K562 (cell line): ENCODE measurements around the gene AHCYL2. TPM values are rescaled to one million over a fixed set of nuclear protein-coding genes. Genes with fewer than 3 reads are reported as not detected.
A peak's percentile ranks its signal among the peaks of the same experiment; 100 is the strongest.

Source experiments
- ATAC-seq: fragments of 200-7000 bp; cut with Tn5 transposase; 3 replicates; pipeline ENCODE4 v1.9.1; 2020; ENCODE audit warnings: moderate library complexity
- BruUV-seq: library from RNA; stranded (reverse); fragments of 400-500 nt; replicated peaks from 2 replicates; lab custom pipeline; 2021; lab: Mats Ljungman, UMichigan
- CTCF ChIA-PET: fragments of 300-600 bp; formaldehyde crosslinking; extraction: SDS; loops from one replicate; lab custom pipeline; 2021; ENCODE audit warnings: low intra/inter-chr PET ratio; lab: Yijun Ruan, JAX
- POLR2A ChIA-PET: fragments of 300-600, 350-650 bp; sonication (Branson Sonifier 250); formaldehyde crosslinking; extraction: SDS; loops from one replicate; lab custom pipeline; 2021; ENCODE audit warnings: antibody characterized with exemption, inconsistent platforms; lab: Yijun Ruan, JAX
- DNase-seq, 4 experiments: peaks; one replicate each; pipeline versions ENCODE4 v3.0.0 to v3.0.0-alpha.2; 2011 to 2018; ENCODE audit warnings: low spot score in 3 of 4, mixed read lengths in 3 of 4; ENCODE audit errors: extremely low read depth in 1 of 4
- FAIRE-seq: peaks from 2 replicates; lab custom pipeline; 2011; peaks lifted over from hg19 to GRCh38; lab: Jason Lieb, UNC
- H2AFZ ChIP-seq: 2 replicates; pipeline ENCODE4 v1.6.0; 2011; ENCODE audit warnings: low read depth, low read length, control low read depth, inconsistent platforms
- H3K27ac ChIP-seq: fragments of 200-600 bp; 3 replicates; pipeline ENCODE4 v1.8.0; 2011; ENCODE audit warnings: low read depth, mild to moderate bottlenecking, control low read depth, inconsistent platforms, low read length, moderate library complexity, mixed read lengths; ENCODE audit errors: extremely low read depth
- H3K27me3 ChIP-seq, 2 experiments: fragments of 300-600 bp in 1 of 2; 2 replicates in 1 of 2; 3 replicates in 1 of 2; pipeline versions ENCODE4 v1.6.0 to v1.8.0; 2011; ENCODE audit warnings: inconsistent platforms in 2 of 2, low read length in 2 of 2, mild to moderate bottlenecking in 1 of 2, mixed read lengths in 1 of 2, moderate library complexity in 1 of 2; ENCODE audit not compliant: control insufficient read depth in 2 of 2, insufficient read depth in 2 of 2
- H3K36me3 ChIP-seq: fragments of 300-600 bp; 3 replicates; pipeline ENCODE4 v1.8.0; 2011; ENCODE audit warnings: mild to moderate bottlenecking, low read length, inconsistent platforms; ENCODE audit not compliant: control insufficient read depth, insufficient read depth
- H3K4me1 ChIP-seq, 2 experiments: fragments of 200-600 bp in 1 of 2; replicated peaks in 1 of 2; 2 replicates in 1 of 2; 3 replicates in 1 of 2; pipeline versions ENCODE4 v1.5.1 to v1.8.0; 2011; ENCODE audit warnings: inconsistent platforms in 2 of 2, low read length in 2 of 2, mild to moderate bottlenecking in 1 of 2, mixed read lengths in 1 of 2, moderate library complexity in 1 of 2; ENCODE audit not compliant: control insufficient read depth in 2 of 2, insufficient read depth in 2 of 2
- H3K4me2 ChIP-seq: 2 replicates; pipeline ENCODE4 v1.6.1; 2011; ENCODE audit warnings: low read length, control low read depth, inconsistent platforms, mixed read lengths; ENCODE audit not compliant: insufficient read depth
- H3K4me3 ChIP-seq: fragments of 200-600 bp; sonication (generic), shearing (Covaris generic); 2 replicates; pipeline ENCODE4 v1.5.1; 2016; ENCODE audit warnings: control low read depth, inconsistent platforms
- H3K79me2 ChIP-seq: fragments of 200-600 bp; 3 replicates; pipeline ENCODE4 v1.8.0; 2011; ENCODE audit warnings: low read length, inconsistent platforms; ENCODE audit not compliant: control insufficient read depth, insufficient read depth
- H3K9ac ChIP-seq, 2 experiments: 2 replicates each; pipeline versions ENCODE4 v1.6.0 to v1.6.1; 2011; ENCODE audit warnings: low read depth in 2 of 2, low read length in 2 of 2, control low read depth in 1 of 2, inconsistent platforms in 1 of 2, mild to moderate bottlenecking in 1 of 2, mixed read lengths in 1 of 2; ENCODE audit not compliant: insufficient read depth in 1 of 2
- H3K9me1 ChIP-seq: one replicate; pipeline ENCODE4 v1.6.0; 2011; ENCODE audit warnings: inconsistent platforms, mild to moderate bottlenecking, low read length, moderate library complexity; ENCODE audit not compliant: control insufficient read depth, insufficient read depth
- H3K9me3 ChIP-seq: replicated peaks from 2 replicates; pipeline ENCODE4 v1.5.1; 2011; ENCODE audit warnings: low read depth, low read length, inconsistent platforms; ENCODE audit not compliant: control insufficient read depth, insufficient read depth
- H4K20me1 ChIP-seq: replicated peaks from 2 replicates; pipeline ENCODE4 v1.6.1; 2011; ENCODE audit warnings: low read length, inconsistent platforms, mixed read lengths; ENCODE audit not compliant: control insufficient read depth, insufficient read depth
- FIP1L1 ChIP-seq: fragments of 200-400 bp; formaldehyde crosslinking; IDR thresholded peaks from 2 replicates; pipeline ENCODE4 v1.6.1; 2018; ENCODE audit warnings: mild to moderate bottlenecking, low read depth, low read length; ENCODE audit not compliant: poor library complexity, severe bottlenecking
- PHF8 ChIP-seq: fragments of 200-600 bp; sonication (generic); IDR thresholded peaks from 2 replicates; pipeline ENCODE4 v1.6.1; 2012; ENCODE audit warnings: mixed run types, mild to moderate bottlenecking, inconsistent platforms, low read length, moderate library complexity, borderline replicate concordance
- ZNF165 ChIP-seq: fragments of 250-450 bp; sonication (Bioruptor Pico); IDR thresholded peaks from 2 replicates; pipeline ENCODE4 v1.4.0; 2020; ENCODE audit warnings: borderline replicate concordance
- ZNF347 ChIP-seq: fragments of 450-650 bp; formaldehyde crosslinking; IDR thresholded peaks from 2 replicates; pipeline ENCODE4 v1.4.0; 2020; ENCODE audit warnings: low read depth, mild to moderate bottlenecking, moderate library complexity
- WGBS: fragments of 100-300 bp; shearing (Covaris generic); methylation state at CpG from one replicate; pipeline ENCODE4 v1.1.6; 2016; ENCODE audit warnings: low coverage, mixed read lengths; ENCODE audit not compliant: insufficient coverage; ENCODE audit errors: missing lambda C conversion rate; 5-methylcytosine and 5-hydroxymethylcytosine counted together
- in situ Hi-C: fragments of 300-500 bp; cut with MboI; formaldehyde crosslinking; loops from 4 replicates; pipeline ENCODE4 v1.15.0; 2018; ENCODE audit warnings: inconsistent platforms, mixed read lengths
- intact Hi-C: fragments of 100-400 bp; cut with micrococcal nuclease; formaldehyde crosslinking; loops from 2 replicates; pipeline ENCODE4 v1.14.2; 2022
- polyA plus RNA-seq, 8 experiments: library from polyadenylated mRNA; depleted of rRNA in 4 of 8; stranded (reverse) in 5 of 8; unstranded in 3 of 8; fragments of >200 nt; fragmentation: Nextera tagmentation in 2 of 8; fragmentation: Illumina TruSeq in 1 of 8; extraction: Ambion mirVana in 2 of 8; extraction: Trizol in 1 of 8; gene quantifications; 2 replicates each; pipeline versions ENCODE4 v1.2.1 to v1.2.3, GENCODE V29; 2011 to 2014; ENCODE audit warnings: inconsistent platforms in 1 of 8, missing spikeins in 1 of 8
- total RNA-seq, 7 experiments: library from RNA; depleted of rRNA in 6 of 7; stranded (reverse); fragments of >200 nt in 6 of 7; fragmentation: Illumina TruSeq in 2 of 7; extraction: Trizol in 2 of 7; gene quantifications; 2 replicates each; pipeline versions ENCODE4 v1.2.1 to v1.2.3, GENCODE V29; 2011 to 2021; ENCODE audit warnings: low replicate concordance in 1 of 7
- TF ChIP-seq, protein P1 (sequence below): fragments of 150-350 bp; IDR thresholded peaks from 2 replicates; pipeline ENCODE4 v1.6.1; 2014; ENCODE audit warnings: low read depth, mild to moderate bottlenecking, low read length, borderline replicate concordance

The AHCYL2 gene
- total and polyA plus RNA-seq, 9 of the 15 experiments (the other 6 are each of a cell fraction or from before 2014, with no cell fraction given) = 0.93 to 10.5 (median 5.2) TPM

DNA sequence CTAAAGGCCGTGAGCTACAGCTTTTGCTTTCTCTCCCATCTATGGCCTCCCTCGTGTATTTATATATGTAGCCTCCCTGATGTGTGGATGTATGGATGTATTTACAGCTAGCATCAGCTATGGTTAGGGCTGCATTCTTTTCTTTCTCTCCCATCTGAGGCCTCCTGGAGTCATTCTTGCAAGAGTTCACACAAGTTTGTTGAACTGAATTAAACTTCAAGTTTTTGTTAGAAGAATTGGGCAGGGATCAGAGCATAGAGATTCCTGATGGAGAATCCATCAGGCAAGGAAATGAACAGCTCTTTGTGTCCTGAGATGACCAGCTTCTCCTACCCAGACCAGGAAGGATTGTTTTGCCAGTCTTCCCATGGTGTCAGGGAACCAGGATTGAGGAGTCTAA is 60.3 kb downstream of the AHCYL2 start:
- POLR2A ChIA-PET = no interaction called here
- no peaks in the 10 kb centered on the region; a peak in 1 of 5 replicates for H3K27me3 ChIP-seq
- intact Hi-C loops = no loop called here
- H3K36me3 ChIP-seq = no peaks in the 10 kb centered on the region
- FAIRE-seq (peak; percentile 11), ATAC-seq (no peak), DNase-seq (no peak)
- no peak overlapping the region for H2AFZ ChIP-seq
- H3K79me2 ChIP-seq = no peaks in the 10 kb centered on the region
- TF ChIP-seq, protein P1, sequence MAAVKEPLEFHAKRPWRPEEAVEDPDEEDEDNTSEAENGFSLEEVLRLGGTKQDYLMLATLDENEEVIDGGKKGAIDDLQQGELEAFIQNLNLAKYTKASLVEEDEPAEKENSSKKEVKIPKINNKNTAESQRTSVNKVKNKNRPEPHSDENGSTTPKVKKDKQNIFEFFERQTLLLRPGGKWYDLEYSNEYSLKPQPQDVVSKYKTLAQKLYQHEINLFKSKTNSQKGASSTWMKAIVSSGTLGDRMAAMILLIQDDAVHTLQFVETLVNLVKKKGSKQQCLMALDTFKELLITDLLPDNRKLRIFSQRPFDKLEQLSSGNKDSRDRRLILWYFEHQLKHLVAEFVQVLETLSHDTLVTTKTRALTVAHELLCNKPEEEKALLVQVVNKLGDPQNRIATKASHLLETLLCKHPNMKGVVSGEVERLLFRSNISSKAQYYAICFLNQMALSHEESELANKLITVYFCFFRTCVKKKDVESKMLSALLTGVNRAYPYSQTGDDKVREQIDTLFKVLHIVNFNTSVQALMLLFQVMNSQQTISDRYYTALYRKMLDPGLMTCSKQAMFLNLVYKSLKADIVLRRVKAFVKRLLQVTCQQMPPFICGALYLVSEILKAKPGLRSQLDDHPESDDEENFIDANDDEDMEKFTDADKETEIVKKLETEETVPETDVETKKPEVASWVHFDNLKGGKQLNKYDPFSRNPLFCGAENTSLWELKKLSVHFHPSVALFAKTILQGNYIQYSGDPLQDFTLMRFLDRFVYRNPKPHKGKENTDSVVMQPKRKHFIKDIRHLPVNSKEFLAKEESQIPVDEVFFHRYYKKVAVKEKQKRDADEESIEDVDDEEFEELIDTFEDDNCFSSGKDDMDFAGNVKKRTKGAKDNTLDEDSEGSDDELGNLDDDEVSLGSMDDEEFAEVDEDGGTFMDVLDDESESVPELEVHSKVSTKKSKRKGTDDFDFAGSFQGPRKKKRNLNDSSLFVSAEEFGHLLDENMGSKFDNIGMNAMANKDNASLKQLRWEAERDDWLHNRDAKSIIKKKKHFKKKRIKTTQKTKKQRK = no peak
- TF ChIP-seq ZNF165 (CRISPR knock-in tag) (no peak), PHF8 (0 out of 2 replicates have a peak, but pooled peaks have one; percentile 17), FIP1L1 (no peak), ZNF347 (CRISPR knock-in tag) (no peak)
- no peaks in the 10 kb centered on the region for H4K20me1 ChIP-seq
- H3K9me3 ChIP-seq = no peaks in the 10 kb centered on the region
- in situ Hi-C loops = no loop called here
- H3K9ac ChIP-seq = no peak overlapping the region
- BruUV-seq = no TSS peak
- CTCF ChIA-PET = no interaction called here
- H3K4me2 ChIP-seq = no peak overlapping the region
- 37% methylated on average over 2 of the region's 2 CpGs for WGBS
- no peaks in the 10 kb centered on the region for H3K9me1 ChIP-seq
- no peaks in the 10 kb centered on the region for H3K4me1 ChIP-seq
- H3K27ac ChIP-seq = no peak overlapping the region
- H3K4me3 ChIP-seq = no peak overlapping the region
